Adrenal gland (tissue), 12 donors: Measurements from ENCODE around the gene FARP1. TPM values are rescaled to one million over a fixed set of nuclear protein-coding genes. Genes with fewer than 3 reads are reported as not detected.

Experiments used
- DNase-seq, 7 donors: peaks; one replicate each; pipeline ENCODE4 v3.0.0-alpha.2; 2019 to 2020
- H3K27ac ChIP-seq, 5 donors: fragments of 200-600 bp; sonication (generic) in 4 of 5; 1 replicate in 3 of 5; 2 replicates in 2 of 5; pipeline versions ENCODE4 v1.5.1 to v1.8.0; 2016 to 2020; ENCODE audit warnings: mild to moderate bottlenecking in 1 of 5
- H3K27me3 ChIP-seq: fragments of 200-600 bp; 2 replicates; pipeline ENCODE4 v1.8.0; 2021
- H3K36me3 ChIP-seq, 2 donors: fragments of 200-600 bp; replicated peaks in 1 of 2; 1 replicate in 1 of 2; 2 replicates in 1 of 2; pipeline versions ENCODE4 v1.5.1 to v1.8.0; 2018 to 2022
- H3K4me1 ChIP-seq, 2 donors: fragments of 200-600 bp; replicated peaks in 1 of 2; 1 replicate in 1 of 2; 2 replicates in 1 of 2; pipeline versions ENCODE4 v1.5.1 to v1.8.0; 2018 to 2021
- H3K4me3 ChIP-seq, 4 donors: fragments of 200-600 bp; sonication (generic) in 3 of 4; one replicate each; pipeline ENCODE4 v1.5.1; 2016 to 2018
- H3K9me3 ChIP-seq, 3 donors: fragments of 200-600 bp; sonication (generic) in 1 of 3; replicated peaks in 1 of 3; 1 replicate in 2 of 3; 2 replicates in 1 of 3; pipeline versions ENCODE4 v1.5.1 to v1.8.0; 2016 to 2021
- POLR2A ChIP-seq, 2 donors: fragments of 450-650 bp; IDR thresholded peaks; one replicate each; pipeline ENCODE4 v1.6.1; 2017; ENCODE audit warnings: antibody characterized with exemption in 2 of 2, mild to moderate bottlenecking in 2 of 2, moderate library complexity in 1 of 2
- WGBS, 4 donors: extraction: QIAGEN DNeasy Blood & Tissue Kit in 2 of 4; methylation state at CpG; one replicate each; pipeline versions ENCODE4 v1.1.5 to v1.1.7; 2013 to 2017; 5-methylcytosine and 5-hydroxymethylcytosine counted together
- intact Hi-C, 2 donors: fragments of 100-400 bp; cut with DNase I; formaldehyde crosslinking; loops; one replicate each; pipeline versions ENCODE4 v1.14.1 to v1.15.0; 2022 to 2023
- polyA plus RNA-seq, 3 donors: library from polyadenylated mRNA; stranded (reverse); fragments of 200-250 nt in 2 of 3; fragments of 350-450 nt in 1 of 3; fragmentation: Illumina TruSeq in 1 of 3; extraction: RNeasy Lipid Tissue Mini Kit (QIAGEN cat#74804) in 1 of 3; gene quantifications; one replicate each; pipeline ENCODE4 v1.2.3, GENCODE V29; 2013 to 2014
- total RNA-seq, 9 donors: library from RNA; depleted of rRNA in 4 of 9; stranded (reverse); fragments of >200 nt in 4 of 9; fragments of 120-200 nt in 1 of 9; fragmentation: NEBNext Ultra II Directional in 1 of 9; extraction: Animal tissue kit (Norgen Biotek cat#: 25700) in 1 of 9; gene quantifications; one replicate each; pipeline versions ENCODE4 v1.1.0 to v1.2.4, GENCODE V29; 2013 to 2023
- TF ChIP-seq, protein P1 (sequence below), 6 experiments: fragments of 450-650 bp in 4 of 6; fragments of 200-600 bp in 2 of 6; sonication (generic) in 1 of 6; IDR thresholded peaks; 1 replicate in 5 of 6; 2 replicates in 1 of 6; pipeline versions ENCODE4 v1.5.1 to v1.8.0; 2016 to 2021; ENCODE audit warnings: antibody characterized with exemption in 6 of 6, mild to moderate bottlenecking in 2 of 6, moderate library complexity in 1 of 6
- donor health status: healthy with polysubstance abuse.
- donor health status: Bipolar disorder and iron deficiency.
- donor health status: DM: yes; HTN: yes; CAD: no.
- donor health status: DM: no; HTN: no; CAD: no.
- donor health status: DM: no; HTN: no; CAD: no.
- donor health status: DM: yes; HTN: yes; CAD: no.

FARP1 gene
- total and polyA plus RNA-seq, 12 donors, result 27.1 to 304 (median 71.6) TPM

DNA sequence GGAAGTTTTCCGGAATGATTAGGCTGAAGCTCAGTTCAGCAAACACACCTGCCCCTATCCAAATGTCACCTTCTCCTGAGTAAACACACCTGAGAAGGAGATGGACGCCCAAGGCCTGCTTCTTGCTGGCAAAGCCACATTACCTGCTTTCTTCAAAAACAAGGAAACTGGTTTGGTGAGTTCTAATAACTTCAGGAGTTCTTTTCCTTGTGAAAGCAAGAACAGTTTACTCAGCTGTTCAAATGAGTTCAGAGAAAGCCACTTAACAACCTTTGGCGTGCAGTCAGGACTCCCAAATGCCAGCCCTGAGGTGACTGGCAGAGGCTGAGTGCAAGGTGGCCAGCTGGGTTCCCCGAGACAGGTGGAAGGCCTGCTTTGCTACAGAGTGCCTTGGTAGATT is 273.5 kb downstream of the FARP1 start:
- no peaks in the 10 kb centered on the region for H3K27me3 ChIP-seq
- H3K4me3 ChIP-seq, result no peak overlapping the region
- WGBS, 4 donors, result 93 to 100% (median 97%) methylated on average over 4 of the region's 4 CpGs
- H3K9me3 ChIP-seq, result no peaks in the 10 kb centered on the region
- TF ChIP-seq, protein P1, sequence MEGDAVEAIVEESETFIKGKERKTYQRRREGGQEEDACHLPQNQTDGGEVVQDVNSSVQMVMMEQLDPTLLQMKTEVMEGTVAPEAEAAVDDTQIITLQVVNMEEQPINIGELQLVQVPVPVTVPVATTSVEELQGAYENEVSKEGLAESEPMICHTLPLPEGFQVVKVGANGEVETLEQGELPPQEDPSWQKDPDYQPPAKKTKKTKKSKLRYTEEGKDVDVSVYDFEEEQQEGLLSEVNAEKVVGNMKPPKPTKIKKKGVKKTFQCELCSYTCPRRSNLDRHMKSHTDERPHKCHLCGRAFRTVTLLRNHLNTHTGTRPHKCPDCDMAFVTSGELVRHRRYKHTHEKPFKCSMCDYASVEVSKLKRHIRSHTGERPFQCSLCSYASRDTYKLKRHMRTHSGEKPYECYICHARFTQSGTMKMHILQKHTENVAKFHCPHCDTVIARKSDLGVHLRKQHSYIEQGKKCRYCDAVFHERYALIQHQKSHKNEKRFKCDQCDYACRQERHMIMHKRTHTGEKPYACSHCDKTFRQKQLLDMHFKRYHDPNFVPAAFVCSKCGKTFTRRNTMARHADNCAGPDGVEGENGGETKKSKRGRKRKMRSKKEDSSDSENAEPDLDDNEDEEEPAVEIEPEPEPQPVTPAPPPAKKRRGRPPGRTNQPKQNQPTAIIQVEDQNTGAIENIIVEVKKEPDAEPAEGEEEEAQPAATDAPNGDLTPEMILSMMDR (IDR thresholded peaks at IDR 0.05), result no peak
- no peak for TF ChIP-seq POLR2A (IDR thresholded peaks at IDR 0.05)
- no peaks in the 10 kb centered on the region for H3K4me1 ChIP-seq
- intact Hi-C loops, result no loop called here
- H3K27ac ChIP-seq, result no peak overlapping the region
- no peak for DNase-seq
- H3K36me3 ChIP-seq, result peaks cover 0 to 9% of the 10 kb centered on the region in 2 donors

DNA sequence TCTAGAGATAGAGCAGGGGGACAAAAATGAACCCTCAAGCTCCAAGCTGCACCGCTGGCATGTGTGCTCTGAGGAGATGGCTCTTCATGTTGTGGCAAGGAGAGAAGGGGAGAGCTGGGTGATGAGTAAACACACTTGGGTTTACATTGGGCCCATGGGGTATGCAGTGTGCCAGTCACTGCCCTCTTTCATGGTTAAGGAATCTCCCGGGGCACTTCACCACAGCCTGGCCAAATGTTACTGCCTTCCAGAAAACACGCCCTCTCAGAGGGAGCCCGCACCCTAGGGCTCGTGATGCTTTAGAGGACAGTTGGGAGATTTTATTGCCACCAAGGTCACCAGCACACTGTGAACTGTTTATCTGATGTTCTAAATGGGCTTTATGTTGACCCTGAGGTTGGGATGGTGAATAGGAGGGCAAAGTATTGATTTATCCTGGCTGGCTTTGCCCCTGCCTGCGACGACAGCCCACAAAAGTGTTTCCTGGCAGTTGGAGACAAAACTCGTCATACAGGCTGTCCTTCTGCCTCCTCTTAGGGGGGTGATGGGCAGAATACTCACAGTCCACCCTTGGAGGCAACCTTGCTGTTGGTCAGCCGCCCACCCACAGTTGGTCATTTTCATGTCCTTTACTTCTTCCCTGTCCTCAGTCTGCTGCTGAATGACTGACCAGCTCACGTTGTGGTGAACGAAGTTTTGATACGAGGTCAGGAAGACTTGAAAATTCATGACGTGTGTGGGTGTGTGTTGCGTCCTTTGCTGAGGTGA is 277.1 kb downstream of the FARP1 start:
- Histone ChIP-seq H3K9me3 (no peaks in the 10 kb centered on the region), H3K27me3 (no peaks in the 10 kb centered on the region), H3K36me3 (peaks cover 0 to 3% of the 10 kb centered on the region in 2 donors), H3K27ac (no peak overlapping the region), H3K4me3 (no peak overlapping the region), H3K4me1 (no peaks in the 10 kb centered on the region)
- intact Hi-C loops, result no loop called here
- 76 to 86% (median 84%) methylated on average over 13 to 14 of the region's 14 CpGs for WGBS, 4 donors
- DNase-seq, result no peak
- TF ChIP-seq, protein P1 (IDR thresholded peaks at IDR 0.05), result no peak
- TF ChIP-seq POLR2A (IDR thresholded peaks at IDR 0.05), result no peak

DNA sequence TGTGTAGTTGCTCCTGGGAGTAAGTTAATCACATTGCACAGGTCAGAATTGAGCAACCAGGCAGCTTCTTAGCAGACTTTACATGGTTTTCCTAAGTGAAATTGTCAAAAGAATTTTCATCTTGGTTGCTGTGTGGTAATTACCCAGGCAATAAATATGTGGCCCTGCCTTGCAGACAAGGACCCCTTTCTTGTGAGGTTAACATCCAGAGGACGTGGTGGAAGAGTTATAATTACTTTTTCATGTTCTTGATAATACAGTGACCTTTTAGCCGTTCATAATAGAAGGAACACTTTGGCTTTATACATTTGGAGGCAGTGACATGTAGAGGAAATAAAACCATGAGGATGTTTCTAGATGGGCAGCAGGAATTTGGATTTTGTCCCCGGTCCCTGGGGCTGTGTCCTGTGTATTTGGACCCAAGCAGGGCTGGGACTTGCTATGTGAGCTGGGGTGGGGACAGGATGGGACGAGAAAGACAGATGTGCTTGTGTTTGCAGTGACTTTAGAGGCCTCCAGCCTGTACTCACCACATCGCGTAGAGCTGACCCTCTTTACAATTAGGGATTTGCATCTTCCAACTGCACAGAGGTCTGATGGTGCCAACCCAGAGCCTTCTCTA is 277.8 kb downstream of the FARP1 start:
- no peak for DNase-seq
- Histone ChIP-seq H3K36me3 (no peaks in the 10 kb centered on the region), H3K27ac (no peak overlapping the region), H3K4me3 (no peak overlapping the region), H3K9me3 (no peaks in the 10 kb centered on the region), H3K27me3 (no peaks in the 10 kb centered on the region), H3K4me1 (no peaks in the 10 kb centered on the region)
- intact Hi-C loops, result no loop called here
- TF ChIP-seq, protein P1 (IDR thresholded peaks at IDR 0.05), result no peak
- no peak for TF ChIP-seq POLR2A (IDR thresholded peaks at IDR 0.05)
- WGBS, 4 donors, result 83 to 91% (median 89%) methylated on average over 4 to 6 of the region's 6 CpGs

DNA sequence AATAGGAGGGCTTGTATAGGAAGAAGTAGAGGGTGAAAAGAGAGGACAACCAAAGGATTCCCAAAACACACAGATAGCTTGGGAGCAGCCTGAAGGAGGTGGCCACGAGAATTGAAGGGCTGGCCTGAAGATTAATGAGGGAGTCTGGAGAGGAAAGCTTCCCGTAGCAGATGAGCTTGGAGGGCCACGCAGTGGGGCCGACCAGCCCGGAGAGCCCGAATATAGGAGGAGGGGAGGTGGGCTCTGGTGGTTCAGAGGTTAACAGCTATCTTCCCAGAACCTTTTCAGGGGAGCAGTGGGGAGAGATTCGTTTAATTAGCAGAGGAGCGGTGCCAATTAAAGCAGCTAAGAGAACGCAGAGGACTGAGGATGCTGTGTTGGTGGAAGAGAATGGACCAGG is 279.2 kb downstream of the FARP1 start:
- Histone ChIP-seq H3K36me3 (no peaks in the 10 kb centered on the region), H3K4me1 (no peaks in the 10 kb centered on the region), H3K27me3 (no peaks in the 10 kb centered on the region), H3K4me3 (no peak overlapping the region), H3K27ac (no peak overlapping the region), H3K9me3 (no peaks in the 10 kb centered on the region)
- TF ChIP-seq POLR2A (IDR thresholded peaks at IDR 0.05), result no peak
- TF ChIP-seq, protein P1 (IDR thresholded peaks at IDR 0.05), result no peak
- DNase-seq, result no peak
- intact Hi-C loops, result no loop called here
- 91 to 95% (median 92%) methylated on average over 9 of the region's 9 CpGs for WGBS, 4 donors
